HG02970 (cell line): ENCODE measurements around the gene PM20D1.

Experiments
- ATAC-seq: cut with Tn5 transposase; IDR thresholded peaks from one replicate; pipeline ENCODE4 v1.9.1; 2021; ENCODE audit warnings: mild to moderate bottlenecking, moderate library complexity, moderate number of reproducible peaks; ENCODE audit not compliant: unreplicated experiment, low FRiP score

Gene PM20D1

DNA sequence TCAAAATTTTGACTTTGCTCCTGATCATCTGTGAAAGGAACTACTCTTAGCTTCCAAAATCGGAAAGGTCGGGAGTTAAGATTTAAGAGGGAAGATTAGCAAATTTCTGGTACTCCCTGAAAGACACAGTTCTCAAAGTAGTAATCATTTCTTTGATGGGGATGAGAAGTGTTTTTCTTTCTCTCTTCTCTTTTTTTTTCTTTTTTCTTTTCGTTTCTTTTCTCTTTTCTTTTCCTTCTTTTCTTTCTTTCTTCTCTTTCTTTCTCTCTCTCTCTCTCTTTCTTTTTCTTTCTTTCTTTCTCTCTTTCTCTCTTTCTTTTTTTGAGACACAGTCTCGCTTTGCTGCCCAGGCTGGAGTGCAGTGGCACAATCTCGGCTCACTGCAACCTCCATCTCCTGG, 69.6 kb downstream of the PM20D1 start:
- no peak for ATAC-seq
